ENCODE results near the gene POLR1D.

The POLR1D gene, protein sequence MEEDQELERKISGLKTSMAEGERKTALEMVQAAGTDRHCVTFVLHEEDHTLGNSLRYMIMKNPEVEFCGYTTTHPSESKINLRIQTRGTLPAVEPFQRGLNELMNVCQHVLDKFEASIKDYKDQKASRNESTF

DNA sequence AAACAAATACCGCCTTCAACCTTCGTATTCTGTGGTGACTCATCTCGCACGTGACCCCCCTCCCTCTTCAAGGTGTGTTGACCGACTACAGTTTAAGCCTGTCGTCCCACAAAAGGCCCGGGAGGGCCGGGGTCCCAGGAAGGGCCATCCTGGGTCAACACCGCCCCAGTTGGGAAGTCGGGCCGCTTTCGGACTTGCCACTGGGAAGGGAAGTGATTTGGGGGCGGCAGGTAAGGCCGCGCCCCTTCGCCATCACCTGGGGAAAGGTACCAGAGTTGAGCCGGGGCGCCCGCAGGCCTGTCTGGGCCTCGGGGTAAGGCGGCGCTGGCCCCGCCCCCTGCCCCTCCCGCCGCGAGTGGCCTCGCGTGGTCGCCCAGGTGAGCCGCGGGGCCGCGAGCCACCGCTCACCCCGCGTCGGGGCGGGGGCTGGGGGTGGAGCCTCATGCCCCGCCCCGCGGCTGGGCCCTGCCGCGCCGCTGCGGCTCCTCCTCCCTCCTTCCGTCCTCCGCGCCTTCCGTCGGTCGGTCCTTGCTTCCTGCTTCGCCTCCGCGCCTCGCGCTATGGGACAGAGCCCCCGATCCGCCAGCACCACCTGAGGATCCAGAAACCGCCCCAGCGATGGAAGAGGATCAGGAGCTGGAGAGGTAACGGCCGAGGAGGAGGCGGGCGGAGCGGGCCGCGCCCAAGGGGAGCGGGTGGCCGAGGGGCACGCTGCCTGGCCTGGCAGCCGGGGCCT is at the start of gene POLR1D:
Gene POLR1D (plus strand): TSS at position 527 of the 736 bp plus-strand sequence. CDS start 92 bp downstream, at position 619.
- ATAC-seq (ENCODE audit: low read depth) (peak; percentile 54), DNase-seq (ENCODE audit: low spot score) (peak; percentile 87)
- TF ChIP-seq, protein P1, sequence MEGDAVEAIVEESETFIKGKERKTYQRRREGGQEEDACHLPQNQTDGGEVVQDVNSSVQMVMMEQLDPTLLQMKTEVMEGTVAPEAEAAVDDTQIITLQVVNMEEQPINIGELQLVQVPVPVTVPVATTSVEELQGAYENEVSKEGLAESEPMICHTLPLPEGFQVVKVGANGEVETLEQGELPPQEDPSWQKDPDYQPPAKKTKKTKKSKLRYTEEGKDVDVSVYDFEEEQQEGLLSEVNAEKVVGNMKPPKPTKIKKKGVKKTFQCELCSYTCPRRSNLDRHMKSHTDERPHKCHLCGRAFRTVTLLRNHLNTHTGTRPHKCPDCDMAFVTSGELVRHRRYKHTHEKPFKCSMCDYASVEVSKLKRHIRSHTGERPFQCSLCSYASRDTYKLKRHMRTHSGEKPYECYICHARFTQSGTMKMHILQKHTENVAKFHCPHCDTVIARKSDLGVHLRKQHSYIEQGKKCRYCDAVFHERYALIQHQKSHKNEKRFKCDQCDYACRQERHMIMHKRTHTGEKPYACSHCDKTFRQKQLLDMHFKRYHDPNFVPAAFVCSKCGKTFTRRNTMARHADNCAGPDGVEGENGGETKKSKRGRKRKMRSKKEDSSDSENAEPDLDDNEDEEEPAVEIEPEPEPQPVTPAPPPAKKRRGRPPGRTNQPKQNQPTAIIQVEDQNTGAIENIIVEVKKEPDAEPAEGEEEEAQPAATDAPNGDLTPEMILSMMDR (IDR thresholded peaks at IDR 0.05; ENCODE audit: poor library complexity, severe bottlenecking), result no peak
- Histone ChIP-seq H3K36me3 (ENCODE audit: low read depth) (peaks cover 38% of the 10 kb centered on the region), H3K9me3 (ENCODE audit: severe bottlenecking) (no peaks in the 10 kb centered on the region), H3K4me3 (ENCODE audit: severe bottlenecking) (peak within 1 kb of the TSS; percentile 66), H3K27me3 (ENCODE audit: insufficient read depth, poor library complexity, severe bottlenecking) (no peaks in the 10 kb centered on the region), H3K27ac (ENCODE audit: poor library complexity, severe bottlenecking) (peak within 1 kb of the TSS; percentile 90), H3K4me1 (ENCODE audit: insufficient read depth, poor library complexity, severe bottlenecking) (peaks cover 22% of the 10 kb centered on the region)

DNA sequence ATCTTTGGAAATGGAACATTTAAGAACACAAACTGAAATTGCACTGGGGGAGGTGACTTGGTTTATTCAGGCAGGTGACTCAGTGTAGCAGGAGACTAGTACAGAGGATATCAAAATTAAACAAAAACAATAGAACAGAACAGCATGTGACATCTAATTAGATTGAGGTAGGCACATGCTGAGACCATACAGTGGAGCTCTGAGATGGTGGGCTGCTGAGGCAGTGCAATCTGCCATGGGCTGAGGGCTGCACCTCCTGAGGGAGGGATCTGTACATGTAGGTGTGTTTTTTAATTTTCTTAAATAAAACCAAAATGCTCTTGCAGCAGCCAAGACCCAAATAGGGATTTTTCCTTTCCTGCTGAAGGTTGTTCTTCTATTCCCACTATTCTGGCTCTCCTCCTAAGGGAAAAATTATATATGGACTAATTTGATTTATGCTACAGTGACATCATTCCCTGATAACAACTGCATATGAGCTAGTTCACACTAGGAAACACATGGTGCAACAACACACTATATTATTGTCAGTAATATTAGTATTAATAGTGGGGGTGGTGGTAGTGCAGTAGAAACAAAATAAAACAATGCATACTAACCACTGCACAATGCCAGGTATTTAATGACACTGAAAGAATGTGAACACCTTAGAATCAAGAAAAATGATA is 49.3 kb upstream of the POLR1D start:
- H3K4me3 ChIP-seq (ENCODE audit: severe bottlenecking), result no peak overlapping the region
- no peak for ATAC-seq (ENCODE audit: low read depth)
- peak overlapping the region; percentile 71 for H3K27ac ChIP-seq (ENCODE audit: poor library complexity, severe bottlenecking)
- no peaks in the 10 kb centered on the region for H3K27me3 ChIP-seq (ENCODE audit: insufficient read depth, poor library complexity, severe bottlenecking)
- peaks cover 4% of the 10 kb centered on the region for H3K9me3 ChIP-seq (ENCODE audit: severe bottlenecking)
- no peak for DNase-seq (ENCODE audit: low spot score)
- peaks cover 41% of the 10 kb centered on the region for H3K36me3 ChIP-seq (ENCODE audit: low read depth)
- TF ChIP-seq, protein P1 (IDR thresholded peaks at IDR 0.05; ENCODE audit: poor library complexity, severe bottlenecking), result no peak
- H3K4me1 ChIP-seq (ENCODE audit: insufficient read depth, poor library complexity, severe bottlenecking), result peaks cover 27% of the 10 kb centered on the region

DNA sequence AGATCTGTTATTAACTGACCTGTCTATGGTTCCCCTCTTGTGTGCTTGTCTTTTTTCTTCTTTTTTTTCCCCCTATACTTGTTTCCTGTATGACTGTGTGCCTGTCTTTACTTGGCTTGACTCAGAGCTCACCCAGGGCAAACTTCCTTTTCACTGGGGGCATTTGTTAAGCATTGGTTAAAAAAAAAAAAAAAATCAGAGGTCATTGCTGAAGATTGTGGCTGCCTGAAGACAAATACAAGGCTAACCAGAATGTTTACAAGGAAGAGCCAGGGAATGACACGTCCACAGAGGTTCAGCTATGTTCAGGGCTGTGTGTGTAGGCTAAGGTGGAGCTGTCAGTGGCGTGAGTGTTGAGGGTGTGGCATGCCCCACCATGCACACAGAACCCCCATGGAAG is 48.4 kb upstream of the POLR1D start:
- peaks cover 40% of the 10 kb centered on the region for H3K36me3 ChIP-seq (ENCODE audit: low read depth)
- DNase-seq (ENCODE audit: low spot score) (no peak), ATAC-seq (ENCODE audit: low read depth) (peak; percentile 86)
- H3K27me3 ChIP-seq (ENCODE audit: insufficient read depth, poor library complexity, severe bottlenecking), result no peaks in the 10 kb centered on the region
- TF ChIP-seq, protein P1 (IDR thresholded peaks at IDR 0.05; ENCODE audit: poor library complexity, severe bottlenecking), result no peak
- H3K9me3 ChIP-seq (ENCODE audit: severe bottlenecking), result peaks cover 4% of the 10 kb centered on the region
- H3K4me1 ChIP-seq (ENCODE audit: insufficient read depth, poor library complexity, severe bottlenecking), result peaks cover 31% of the 10 kb centered on the region
- H3K27ac ChIP-seq (ENCODE audit: poor library complexity, severe bottlenecking), result peak overlapping the region; percentile 71
- no peak overlapping the region for H3K4me3 ChIP-seq (ENCODE audit: severe bottlenecking)

DNA sequence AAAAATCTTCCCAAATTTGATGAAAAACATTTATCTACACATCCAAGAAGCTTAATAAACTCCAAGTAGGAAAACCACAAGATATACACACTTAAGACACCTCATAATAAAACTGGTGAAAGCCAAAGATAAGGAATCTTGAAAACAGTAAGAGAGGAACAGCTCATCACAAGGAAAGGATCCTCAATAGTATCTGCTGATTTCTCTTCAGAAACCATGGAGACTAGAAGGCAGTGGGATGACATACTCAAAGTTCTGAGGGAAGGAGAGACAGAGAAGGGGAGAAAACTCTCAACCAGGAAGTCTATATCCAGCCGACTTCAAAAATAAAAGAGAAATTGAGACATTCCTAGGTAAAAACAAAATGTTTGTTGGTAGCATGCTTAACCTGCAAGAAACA is 47.0 kb upstream of the POLR1D start:
- TF ChIP-seq, protein P1 (IDR thresholded peaks at IDR 0.05; ENCODE audit: poor library complexity, severe bottlenecking), result no peak
- ATAC-seq (ENCODE audit: low read depth) (no peak), DNase-seq (ENCODE audit: low spot score) (no peak)
- H3K36me3 ChIP-seq (ENCODE audit: low read depth), result peaks cover 35% of the 10 kb centered on the region
- H3K4me1 ChIP-seq (ENCODE audit: insufficient read depth, poor library complexity, severe bottlenecking), result peaks cover 40% of the 10 kb centered on the region
- H3K4me3 ChIP-seq (ENCODE audit: severe bottlenecking), result no peak overlapping the region
- peaks cover 4% of the 10 kb centered on the region for H3K9me3 ChIP-seq (ENCODE audit: severe bottlenecking)
- H3K27ac ChIP-seq (ENCODE audit: poor library complexity, severe bottlenecking), result no peak overlapping the region
- H3K27me3 ChIP-seq (ENCODE audit: insufficient read depth, poor library complexity, severe bottlenecking), result no peaks in the 10 kb centered on the region
